Measurements from ENCODE around the gene IGSF8. TPM values are rescaled to one million over a fixed set of nuclear protein-coding genes. Genes with fewer than 3 reads are reported as not detected.

The IGSF8 gene
- total and polyA plus RNA-seq, 7 donors, result 4.8 to 34.9 (median 11.3) TPM

DNA sequence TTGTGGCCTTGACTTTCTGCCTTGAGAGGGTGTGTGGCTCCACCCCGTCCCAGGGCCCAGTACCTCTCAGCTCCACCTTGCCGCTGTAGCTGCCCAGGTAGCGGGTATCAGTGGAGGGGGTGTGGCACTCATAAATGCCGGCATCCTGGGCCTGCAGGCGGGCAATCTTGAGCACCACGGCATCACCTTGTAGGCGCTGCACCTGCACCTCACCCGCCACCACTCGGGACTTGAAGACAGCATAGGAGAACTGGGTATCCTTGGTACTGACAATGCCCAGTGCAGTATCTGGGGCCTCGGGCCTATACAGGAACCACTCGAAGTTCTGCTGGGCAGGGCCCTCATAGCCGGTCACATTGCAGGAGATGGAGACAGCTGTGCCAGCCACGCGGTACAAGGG is 3.6 kb downstream of the IGSF8 start:
- H3K4me3 ChIP-seq, result no peak overlapping the region
- H3K27me3 ChIP-seq, result no peaks in the 10 kb centered on the region
- H3K4me1 ChIP-seq, result peaks cover 0 to 34% (median 28%) of the 10 kb centered on the region in 4 donors
- peaks cover 6 to 50% (median 12%) of the 10 kb centered on the region in 4 donors for H3K36me3 ChIP-seq
- intact Hi-C loops (cut with DNase I), result loop anchor here (5.0 kb wide), 2 partner anchors 63 to 247 kb away; partner anchors contain the start of genes COPA, NCSTN and PIGM
- 48 to 87% methylated on average over 14 of the region's 14 CpGs for WGBS, 2 donors
- TF ChIP-seq EP300 (IDR thresholded peaks at IDR 0.05), result no peak
- TF ChIP-seq POLR2AphosphoS5 (IDR thresholded peaks at IDR 0.05), result no peak
- TF ChIP-seq, protein P1, sequence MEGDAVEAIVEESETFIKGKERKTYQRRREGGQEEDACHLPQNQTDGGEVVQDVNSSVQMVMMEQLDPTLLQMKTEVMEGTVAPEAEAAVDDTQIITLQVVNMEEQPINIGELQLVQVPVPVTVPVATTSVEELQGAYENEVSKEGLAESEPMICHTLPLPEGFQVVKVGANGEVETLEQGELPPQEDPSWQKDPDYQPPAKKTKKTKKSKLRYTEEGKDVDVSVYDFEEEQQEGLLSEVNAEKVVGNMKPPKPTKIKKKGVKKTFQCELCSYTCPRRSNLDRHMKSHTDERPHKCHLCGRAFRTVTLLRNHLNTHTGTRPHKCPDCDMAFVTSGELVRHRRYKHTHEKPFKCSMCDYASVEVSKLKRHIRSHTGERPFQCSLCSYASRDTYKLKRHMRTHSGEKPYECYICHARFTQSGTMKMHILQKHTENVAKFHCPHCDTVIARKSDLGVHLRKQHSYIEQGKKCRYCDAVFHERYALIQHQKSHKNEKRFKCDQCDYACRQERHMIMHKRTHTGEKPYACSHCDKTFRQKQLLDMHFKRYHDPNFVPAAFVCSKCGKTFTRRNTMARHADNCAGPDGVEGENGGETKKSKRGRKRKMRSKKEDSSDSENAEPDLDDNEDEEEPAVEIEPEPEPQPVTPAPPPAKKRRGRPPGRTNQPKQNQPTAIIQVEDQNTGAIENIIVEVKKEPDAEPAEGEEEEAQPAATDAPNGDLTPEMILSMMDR (IDR thresholded peaks at IDR 0.05), result no peak
- no peak for TF ChIP-seq POLR2A (IDR thresholded peaks at IDR 0.05)
- H3K9me3 ChIP-seq, result no peaks in the 10 kb centered on the region
- H3K27ac ChIP-seq, result no peak overlapping the region
- DNase-seq, result no peak

DNA sequence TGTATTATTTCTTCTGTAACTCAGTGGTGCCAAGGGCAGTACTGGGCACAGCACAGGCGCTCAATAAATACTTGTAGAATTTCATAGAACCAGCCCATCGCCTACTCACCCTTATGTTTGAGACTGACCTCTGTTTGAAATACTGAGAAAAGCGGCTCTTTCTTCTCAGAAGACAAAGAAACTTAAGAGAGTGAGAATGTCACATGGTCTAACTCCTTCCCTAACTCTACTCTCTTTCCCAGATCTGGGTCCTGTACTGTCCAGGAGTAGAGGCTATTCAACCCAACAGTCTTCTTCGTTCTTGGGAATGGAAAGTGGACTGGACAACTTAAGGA is 4.2 kb downstream of the IGSF8 start:
- TF ChIP-seq POLR2AphosphoS5 (IDR thresholded peaks at IDR 0.05), result no peak
- no peak for DNase-seq
- Histone ChIP-seq H3K4me3 (no peak overlapping the region), H3K36me3 (peaks cover 6 to 50% (median 12%) of the 10 kb centered on the region in 4 donors), H3K9me3 (no peaks in the 10 kb centered on the region), H3K27ac (no peak overlapping the region), H3K4me1 (peaks cover 0 to 29% (median 26%) of the 10 kb centered on the region in 4 donors), H3K27me3 (no peaks in the 10 kb centered on the region)
- intact Hi-C loops (cut with DNase I), result no loop called here
- WGBS, 2 donors, result 26 to 77% methylated on average over 4 of the region's 4 CpGs

DNA sequence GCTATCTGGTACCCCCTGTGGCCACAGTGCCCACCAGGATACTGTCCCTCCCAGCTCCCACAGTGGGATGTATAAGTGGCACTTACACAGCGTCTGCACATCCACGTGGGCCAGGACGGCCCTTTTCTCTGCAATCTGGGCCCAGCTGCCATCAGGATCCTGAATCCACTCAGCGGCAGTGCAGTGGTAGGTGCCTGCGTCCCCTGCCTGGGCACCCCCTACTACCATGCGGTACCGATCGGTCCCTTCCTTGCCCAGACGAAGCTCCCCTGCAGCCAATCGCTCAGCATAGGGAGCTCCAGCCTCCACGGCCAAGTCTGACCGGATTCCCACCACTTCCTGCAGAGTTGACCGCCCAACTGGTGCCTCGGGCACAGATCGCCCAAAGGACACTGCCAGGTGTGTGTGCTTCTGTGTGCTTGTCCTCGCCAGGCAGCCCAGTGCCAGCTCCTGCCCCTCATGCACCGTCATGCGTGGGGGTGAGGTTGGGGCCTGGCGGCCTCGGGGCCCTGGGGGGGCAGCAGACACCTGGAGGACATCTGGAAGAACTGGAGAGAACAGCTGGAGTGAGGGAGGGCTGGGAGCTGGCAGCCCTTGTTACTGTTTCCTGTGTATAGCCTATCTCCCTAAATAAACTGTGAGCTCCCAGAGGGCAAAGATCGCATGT is 4.7 kb downstream of the IGSF8 start:
- H3K9me3 ChIP-seq, result no peaks in the 10 kb centered on the region
- TF ChIP-seq POLR2A (IDR thresholded peaks at IDR 0.05), result no peak
- no peak overlapping the region for H3K27ac ChIP-seq
- H3K36me3 ChIP-seq, result peaks cover 6 to 51% (median 12%) of the 10 kb centered on the region in 4 donors
- peaks cover 0 to 26% (median 23%) of the 10 kb centered on the region in 4 donors for H3K4me1 ChIP-seq
- no peaks in the 10 kb centered on the region for H3K27me3 ChIP-seq
- no peak overlapping the region for H3K4me3 ChIP-seq
- DNase-seq, result no peak
- WGBS, 2 donors, result 47 to 81% methylated on average over 21 of the region's 21 CpGs
- intact Hi-C loops (cut with DNase I), result no loop called here

DNA sequence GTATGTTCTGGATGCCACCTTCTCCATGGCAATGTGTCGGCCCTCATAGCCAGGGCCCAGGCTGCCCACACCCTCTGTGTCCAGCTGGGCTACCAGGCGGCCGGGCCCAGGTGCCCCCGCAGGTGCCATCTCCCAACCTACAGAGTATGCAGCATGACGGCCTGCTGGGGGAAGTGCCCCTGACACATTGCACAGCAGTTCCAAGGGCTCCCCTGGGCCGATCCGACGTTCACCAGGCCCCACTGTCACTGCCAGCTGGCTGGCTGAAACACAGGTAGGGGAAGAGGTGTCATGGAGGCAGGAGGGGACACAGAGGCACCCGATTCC is 5.4 kb downstream of the IGSF8 start:
- intact Hi-C loops (cut with DNase I), result no loop called here
- DNase-seq, result no peak
- Histone ChIP-seq H3K36me3 (peaks cover 6 to 56% (median 12%) of the 10 kb centered on the region in 4 donors), H3K4me1 (peaks cover 0 to 25% (median 22%) of the 10 kb centered on the region in 4 donors), H3K4me3 (no peak overlapping the region), H3K9me3 (no peaks in the 10 kb centered on the region), H3K27ac (no peak overlapping the region), H3K27me3 (no peaks in the 10 kb centered on the region)
- TF ChIP-seq EP300 (IDR thresholded peaks at IDR 0.05), result no peak
- TF ChIP-seq POLR2AphosphoS5 (IDR thresholded peaks at IDR 0.05), result no peak
- TF ChIP-seq POLR2A (IDR thresholded peaks at IDR 0.05), result no peak
- TF ChIP-seq, protein P1 (IDR thresholded peaks at IDR 0.05), result no peak
- 80 to 83% methylated on average over 9 of the region's 9 CpGs for WGBS, 2 donors

DNA sequence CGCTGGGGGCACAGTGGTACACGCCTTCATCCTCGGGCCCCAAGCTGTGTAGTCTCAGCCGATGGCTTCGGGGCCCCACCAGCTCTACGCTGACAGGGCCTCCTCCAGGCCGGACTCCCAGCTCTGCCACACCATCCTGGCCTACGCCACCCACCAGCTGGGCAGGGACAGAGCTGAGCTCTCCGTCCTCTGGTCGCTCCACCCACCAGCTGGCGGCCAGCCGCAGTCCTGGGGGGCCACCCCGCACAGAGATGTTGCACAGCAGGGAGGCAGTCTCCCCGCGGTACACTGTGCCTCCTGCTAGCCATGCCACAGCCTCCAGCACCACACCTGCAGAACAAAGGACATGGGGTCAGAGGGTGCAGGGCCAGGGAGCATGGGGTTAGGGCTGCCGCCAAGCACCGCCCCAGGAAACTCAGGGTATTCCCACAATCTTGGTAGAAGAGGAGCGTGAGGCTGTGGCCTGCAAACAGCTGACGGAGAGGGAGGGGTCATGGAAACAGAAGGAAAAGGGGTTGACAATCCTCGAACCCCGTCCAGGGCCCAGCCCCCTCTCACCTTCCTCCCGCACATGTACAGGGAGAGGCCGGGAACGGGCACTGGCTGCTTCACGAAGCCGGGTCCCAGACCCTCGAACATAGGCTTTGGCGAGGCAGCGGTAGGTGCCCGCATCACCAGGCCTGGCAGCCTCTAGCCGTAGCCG is 5.9 kb downstream of the IGSF8 start:
- intact Hi-C loops (cut with DNase I), result no loop called here
- no peak for DNase-seq
- Histone ChIP-seq H3K4me3 (no peak overlapping the region), H3K9me3 (no peaks in the 10 kb centered on the region), H3K27ac (no peak overlapping the region), H3K4me1 (peaks cover 0 to 20% (median 17%) of the 10 kb centered on the region in 4 donors), H3K36me3 (peaks cover 6 to 56% (median 12%) of the 10 kb centered on the region in 4 donors), H3K27me3 (no peaks in the 10 kb centered on the region)
- TF ChIP-seq, protein P1 (IDR thresholded peaks at IDR 0.05), result no peak
- TF ChIP-seq EP300 (IDR thresholded peaks at IDR 0.05), result no peak
- WGBS, 2 donors, result 94 to 95% methylated on average over 32 of the region's 32 CpGs

All from sigmoid colon (tissue), 7 donors.